Stimulated activated CD8-positive, alpha-beta memory T cell treated with anti-CD3 and anti-CD28 coated beads, Interleukin-15, amount 100 ng/mL, for 48 hours (primary cell): ENCODE results near the gene BRSK2.

Experiments used
- DNase-seq, 2 donors: peaks; one replicate each; pipeline ENCODE4 v3.0.0-alpha.2; 2020; ENCODE audit warnings: low read depth in 2 of 2

Gene BRSK2

GRCh38 chr11:1452744-1453143, 63.0 kb downstream of the BRSK2 start:
- DNase-seq = no peak

DNA sequence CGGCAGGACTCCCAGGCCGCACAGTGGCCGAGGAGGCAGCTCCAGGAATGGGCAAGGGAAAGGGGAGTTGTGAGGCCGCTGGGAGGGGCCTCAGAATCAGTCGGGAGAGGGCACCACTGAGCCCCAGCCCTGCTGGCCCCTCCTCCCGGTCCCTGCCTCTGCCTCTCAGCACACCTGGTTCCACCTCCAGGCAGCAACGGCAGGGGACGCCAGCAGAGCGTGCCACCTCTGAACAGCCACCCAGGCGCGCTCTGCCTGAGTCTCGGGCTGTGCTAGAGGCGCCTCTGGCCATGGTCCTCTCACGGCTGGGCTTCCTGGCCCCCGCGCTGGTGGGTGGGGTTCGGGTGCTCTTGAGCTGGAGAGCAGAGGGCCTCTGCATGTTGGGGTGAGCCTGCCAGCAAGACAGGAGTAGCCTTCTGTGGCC, 63.9 kb downstream of the BRSK2 start:
- peak in 1 of 2 donors; percentile 6 for DNase-seq

GRCh38 chr11:1454576-1454975, 64.8 kb downstream of the BRSK2 start:
- DNase-seq = no peak

- DNase-seq = no peak
Observed at GRCh38 chr11:1455032-1455762, 65.5 kb downstream of the BRSK2 start.

DNA sequence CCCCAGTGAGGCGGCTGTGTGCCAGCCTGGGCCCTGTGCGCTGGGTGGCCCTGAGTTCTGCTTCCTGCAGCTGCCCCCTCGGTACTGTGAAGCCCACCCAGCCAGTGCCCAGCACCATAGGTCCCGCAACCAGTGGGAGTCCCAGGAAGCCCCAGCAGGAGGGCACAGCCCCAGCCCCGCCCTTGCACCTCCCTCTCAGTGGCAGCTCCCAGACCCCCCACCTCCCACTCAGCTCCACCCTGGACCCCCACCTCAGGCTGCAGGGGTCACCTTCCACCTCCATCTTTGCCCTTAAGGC, 66.0 kb downstream of the BRSK2 start:
- DNase-seq = no peak

DNA sequence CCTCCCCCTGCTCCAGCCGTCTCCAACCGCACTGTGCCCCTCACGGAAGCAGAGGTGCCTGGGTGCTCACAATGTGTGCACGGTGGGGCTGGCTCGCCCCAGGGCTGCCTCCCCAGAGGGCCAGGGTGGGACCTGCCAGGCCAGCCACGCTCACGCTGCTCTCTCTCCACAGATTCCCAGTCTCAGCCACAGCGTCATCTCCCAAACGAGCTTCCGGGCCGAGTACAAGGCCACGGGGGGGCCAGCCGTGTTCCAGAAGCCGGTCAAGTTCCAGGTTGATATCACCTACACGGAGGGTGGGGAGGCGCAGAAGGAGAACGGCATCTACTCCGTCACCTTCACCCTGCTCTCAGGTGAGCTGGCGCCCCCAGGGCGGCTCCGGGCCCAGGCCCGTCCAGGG, 66.4 kb downstream of the BRSK2 start:
- DNase-seq = no peak

- no peak for DNase-seq
Observed at GRCh38 chr11:1456596-1457325, 67.0 kb downstream of the BRSK2 start.

GRCh38 chr11:1457326-1457680, 67.6 kb downstream of the BRSK2 start:
- no peak for DNase-seq

- DNase-seq = no peak
Observed at GRCh38 chr11:1457856-1458255, 68.1 kb downstream of the BRSK2 start.

DNA sequence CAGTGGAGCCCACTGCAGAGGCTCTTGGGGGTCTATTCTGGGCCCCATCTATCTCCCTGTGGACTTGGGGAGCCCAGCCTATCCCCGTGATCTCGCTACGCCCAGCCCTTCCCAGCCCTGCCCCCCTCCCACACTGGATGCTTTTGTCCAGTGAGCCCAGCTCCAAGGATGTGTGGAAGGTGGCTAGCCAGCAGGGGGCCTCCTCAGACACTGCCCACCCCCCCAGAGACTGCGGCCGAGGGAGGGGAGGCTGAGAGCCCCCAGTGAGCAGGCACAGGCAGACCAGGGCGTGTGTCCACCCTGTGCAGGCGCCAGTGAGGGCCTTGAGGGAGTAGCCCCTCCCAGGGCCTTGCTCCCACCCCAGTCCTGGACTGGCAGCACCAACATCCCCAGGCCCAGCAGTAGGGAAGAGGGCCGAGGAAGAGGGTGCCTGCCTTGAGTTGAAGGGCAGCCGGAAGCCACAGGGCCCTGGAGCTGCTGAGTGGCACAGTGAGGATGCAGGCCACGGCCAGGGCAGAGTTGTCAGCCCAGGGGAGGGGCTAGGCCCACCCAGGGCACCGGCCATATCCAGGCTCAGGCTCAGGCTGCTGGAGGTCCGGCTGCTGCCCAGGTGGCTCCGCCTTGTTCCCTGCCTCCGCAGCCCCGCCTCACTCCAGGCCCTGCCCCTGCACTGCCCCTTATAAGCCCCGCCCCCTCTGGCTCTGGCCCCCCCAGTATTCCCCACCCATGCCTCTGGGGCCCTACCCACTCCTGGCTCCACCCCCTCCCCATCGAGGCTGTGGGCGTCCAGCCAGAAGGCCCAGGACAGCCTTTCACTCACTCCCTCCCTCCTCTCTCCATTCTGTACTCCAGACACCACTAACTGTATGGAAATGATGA, 68.8 kb downstream of the BRSK2 start:
- DNase-seq = no peak

GRCh38 chr11:1459219-1459575, 69.5 kb downstream of the BRSK2 start:
- no peak for DNase-seq

DNA sequence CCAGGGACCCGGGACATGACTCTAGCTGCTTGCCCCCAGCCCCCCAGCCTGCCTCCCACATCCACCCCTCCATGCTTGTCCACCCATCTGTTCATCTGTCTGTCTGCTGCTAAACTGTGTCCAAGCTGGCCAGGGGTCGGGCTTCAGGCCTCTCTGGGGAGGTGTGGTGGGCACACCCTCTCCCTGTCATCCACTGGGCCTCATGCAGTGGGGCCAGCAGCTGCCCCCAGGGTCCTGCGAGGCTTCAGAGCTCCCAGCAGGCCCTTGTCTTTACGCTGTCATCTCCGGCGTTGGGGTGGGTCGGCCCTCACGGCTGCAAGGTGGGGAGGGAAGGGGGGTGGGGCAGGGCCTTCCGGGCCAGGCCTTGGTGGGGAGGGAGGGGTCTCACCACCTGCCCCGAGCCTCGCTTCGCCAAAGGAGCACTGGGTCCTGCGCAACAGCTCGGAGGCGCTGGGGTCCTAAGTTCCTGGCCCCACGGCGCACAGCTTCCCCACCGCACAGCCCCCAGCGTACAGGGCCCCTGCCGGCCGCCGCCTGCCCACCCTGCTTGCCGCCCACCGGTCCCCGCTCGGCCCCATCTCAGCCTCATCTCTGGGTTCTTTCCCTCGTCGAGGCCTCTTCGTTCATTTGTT, 70.1 kb downstream of the BRSK2 start:
- no peak for DNase-seq

GRCh38 chr11:1460396-1460985, 70.8 kb downstream of the BRSK2 start:
- DNase-seq = no peak

DNA sequence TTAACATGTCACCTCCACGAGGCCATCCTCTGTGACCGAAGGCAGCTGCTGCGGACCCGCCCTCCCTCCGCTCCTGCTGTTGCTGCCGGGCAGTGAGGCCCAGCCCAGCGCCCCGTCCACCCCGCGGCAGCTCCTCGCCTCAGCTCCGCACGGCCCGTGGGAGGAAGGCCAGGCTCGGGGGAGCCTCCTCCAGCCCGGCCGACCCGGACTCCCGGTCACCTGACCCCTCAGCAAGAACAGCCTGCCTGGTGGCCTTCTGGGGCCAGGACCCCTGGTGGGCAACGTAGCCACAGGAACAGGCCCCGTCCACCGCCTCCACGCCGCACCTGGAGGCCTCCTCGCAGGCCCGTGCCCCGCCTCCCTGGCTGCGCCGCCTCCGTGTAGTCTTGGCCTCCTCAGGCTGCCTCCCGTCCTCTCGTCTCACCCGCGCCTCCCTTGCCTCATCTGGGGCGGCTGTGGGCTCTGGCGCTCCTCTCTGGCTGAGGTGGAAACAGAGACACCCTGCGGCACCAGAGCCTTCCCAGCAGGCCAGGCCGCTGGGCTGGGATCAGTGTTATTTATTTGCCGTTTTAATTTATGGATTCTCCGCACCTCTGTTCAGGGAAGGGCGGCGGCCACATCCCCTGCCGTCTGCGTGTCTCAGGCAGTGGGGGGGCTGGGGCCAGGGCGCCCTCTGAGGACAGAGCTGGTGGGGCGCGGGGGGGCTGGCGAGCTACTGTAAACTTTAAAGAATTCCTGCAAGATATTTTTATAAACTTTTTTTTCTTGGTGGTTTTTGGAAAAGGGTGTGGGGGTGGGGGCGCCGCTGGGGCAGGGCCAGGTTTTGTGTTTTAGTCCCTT, 71.5 kb downstream of the BRSK2 start:
- no peak for DNase-seq

GRCh38 chr11:1461826-1462697, 72.3 kb downstream of the BRSK2 start:
- DNase-seq = no peak

DNA sequence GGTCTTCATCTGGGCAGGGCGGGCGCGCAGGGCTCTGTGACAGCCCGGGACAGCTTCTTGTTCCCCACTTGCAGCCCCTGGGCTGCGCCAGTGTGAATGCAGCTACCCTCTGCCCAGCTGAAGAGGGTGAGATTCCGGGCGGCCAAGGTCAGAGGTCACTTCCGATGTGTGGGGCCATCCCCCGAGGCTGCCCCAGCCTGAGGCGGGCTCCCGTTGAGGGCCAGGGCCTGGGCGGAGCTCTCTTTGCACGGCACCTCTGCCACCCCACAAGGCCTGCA, 72.9 kb downstream of the BRSK2 start:
- DNase-seq = no peak

DNA sequence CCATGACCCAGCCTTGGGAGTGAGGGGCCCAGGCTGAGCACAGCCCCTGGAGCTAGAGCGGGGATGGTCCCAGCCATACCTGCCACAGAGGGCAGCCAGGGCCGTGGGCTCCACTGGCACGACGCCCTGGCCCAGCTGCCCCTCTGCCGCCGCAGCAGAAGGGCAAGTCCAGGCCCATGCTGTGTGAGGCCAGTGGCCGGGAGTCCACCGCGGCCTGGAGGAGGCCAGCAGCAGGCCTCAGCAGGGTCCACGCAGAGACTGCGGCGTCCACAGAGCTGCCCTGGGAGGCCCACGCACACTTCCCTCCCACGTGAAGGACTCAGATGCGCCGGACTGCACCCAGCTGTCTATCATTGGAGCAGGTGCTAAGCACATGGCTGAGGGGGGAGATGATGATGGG, 73.3 kb downstream of the BRSK2 start:
- no peak for DNase-seq

- DNase-seq = no peak
Observed at GRCh38 chr11:1466784-1467183, 77.0 kb downstream of the BRSK2 start.

DNA sequence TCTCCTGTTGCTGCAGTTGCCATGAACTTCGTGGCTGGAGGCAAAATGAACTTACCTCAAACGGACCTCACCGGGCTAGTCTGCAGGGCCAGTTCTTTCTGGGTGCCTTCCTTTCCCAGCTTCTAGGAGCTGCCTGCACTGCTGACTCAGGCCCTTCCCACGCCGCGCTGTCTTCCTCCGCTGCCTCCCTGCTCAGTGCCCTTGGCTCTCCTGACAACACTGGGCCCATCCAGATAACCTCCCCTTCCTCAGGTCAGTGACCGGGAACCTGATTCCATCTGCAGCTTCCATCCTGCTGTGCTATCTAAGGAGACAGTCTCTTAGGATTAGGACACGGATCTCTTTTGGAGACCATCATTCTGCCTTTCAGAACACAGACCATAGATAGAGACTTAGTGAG, 77.5 kb downstream of the BRSK2 start:
- DNase-seq = no peak

GRCh38 chr11:1468002-1468401, 78.3 kb downstream of the BRSK2 start:
- DNase-seq = no peak
